UCSD-AML1 (cell line): Measurements from ENCODE around the gene PRRX1.

Experiments
- DNase-seq: peaks from one replicate; lab custom pipeline; 2025; ENCODE audit not compliant: unreplicated experiment; lab: John Stamatoyannopoulos, UW

Gene PRRX1

DNA sequence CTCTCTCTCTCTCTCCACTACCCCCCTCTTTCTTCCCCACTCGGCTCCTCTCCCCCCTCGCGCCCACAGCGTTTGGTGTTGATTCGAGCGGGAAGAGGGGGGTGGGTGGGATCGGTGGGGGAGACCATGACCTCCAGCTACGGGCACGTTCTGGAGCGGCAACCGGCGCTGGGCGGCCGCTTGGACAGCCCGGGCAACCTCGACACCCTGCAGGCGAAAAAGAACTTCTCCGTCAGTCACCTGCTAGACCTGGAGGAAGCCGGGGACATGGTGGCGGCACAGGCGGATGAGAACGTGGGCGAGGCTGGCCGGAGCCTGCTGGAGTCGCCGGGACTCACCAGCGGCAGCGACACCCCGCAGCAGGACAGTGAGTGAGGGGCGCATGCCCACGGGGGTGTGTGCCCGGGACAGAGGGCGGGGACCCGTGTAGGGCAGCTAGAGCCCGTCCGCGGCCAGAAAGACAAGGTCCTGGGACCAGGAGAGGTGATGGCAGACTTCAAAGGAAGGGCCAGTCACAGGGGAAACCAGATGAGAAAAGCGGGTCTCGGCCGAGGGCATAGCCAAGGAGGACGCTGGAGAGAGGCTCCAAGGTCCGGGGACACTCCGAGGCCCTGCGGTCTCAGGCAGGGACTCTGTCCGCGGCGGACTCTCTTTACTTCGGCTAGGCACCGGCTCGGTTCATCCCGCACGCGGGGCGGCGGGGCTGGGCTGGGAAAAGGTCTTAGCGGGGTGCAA lies at the start of gene PRRX1:
Gene PRRX1 (plus strand): TSS at position 39 of the 735 bp plus-strand sequence. CDS start 88 bp downstream, at position 127.
- DNase-seq: no peak

DNA sequence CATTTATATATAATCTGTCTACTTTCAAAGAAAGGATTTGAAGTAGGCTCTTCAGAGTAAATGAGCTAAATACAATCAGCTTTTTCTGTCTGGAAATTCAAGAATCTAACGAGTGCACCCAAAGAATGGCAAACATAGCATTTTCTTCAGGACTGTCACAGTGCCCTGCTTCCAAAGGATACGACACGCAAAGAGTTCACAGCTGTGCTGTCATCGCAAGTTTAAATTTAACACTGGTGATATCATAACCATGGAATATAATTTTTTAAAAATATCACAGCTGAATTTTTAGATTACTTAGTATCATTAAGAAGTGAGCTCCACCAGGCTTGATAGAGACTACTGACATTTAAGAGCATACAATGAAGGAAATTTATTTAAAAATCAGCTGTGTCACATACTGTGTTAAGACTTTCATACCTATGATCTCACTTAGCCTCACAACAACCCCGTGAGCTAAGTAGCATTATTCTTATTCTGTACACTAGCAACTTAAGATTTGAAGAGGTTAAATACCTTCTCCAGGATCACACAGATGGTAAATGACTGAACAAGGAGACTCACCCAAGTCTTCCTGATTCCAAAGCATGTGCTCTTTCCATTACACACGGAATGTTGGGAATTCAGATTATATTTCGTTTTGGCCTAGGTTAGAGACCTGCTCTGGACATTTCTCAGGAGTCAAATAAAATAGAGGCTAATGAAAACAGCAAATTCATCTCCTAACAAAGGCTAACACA lies 46.2 kb upstream of the PRRX1 start:
- DNase-seq: no peak

DNA sequence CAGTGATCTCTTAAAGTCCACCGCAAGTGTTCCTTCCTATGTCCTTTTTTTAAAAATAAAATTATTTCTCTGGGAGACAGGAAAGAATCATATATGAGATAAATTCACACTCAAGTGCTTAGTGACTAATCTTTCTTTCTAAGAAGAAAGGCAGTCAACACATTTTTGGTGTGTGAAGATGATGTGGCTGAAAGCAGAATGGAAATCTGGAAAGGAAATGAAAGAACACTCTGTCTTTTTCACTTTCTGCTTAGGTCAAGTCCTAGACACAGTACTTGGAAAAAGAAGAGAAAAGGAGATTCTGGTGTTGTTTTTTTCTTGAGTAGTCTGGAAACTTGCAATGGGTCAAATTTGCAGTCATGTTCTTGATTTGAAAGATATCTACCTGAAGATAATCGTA lies 45.5 kb upstream of the PRRX1 start:
- DNase-seq: no peak

DNA sequence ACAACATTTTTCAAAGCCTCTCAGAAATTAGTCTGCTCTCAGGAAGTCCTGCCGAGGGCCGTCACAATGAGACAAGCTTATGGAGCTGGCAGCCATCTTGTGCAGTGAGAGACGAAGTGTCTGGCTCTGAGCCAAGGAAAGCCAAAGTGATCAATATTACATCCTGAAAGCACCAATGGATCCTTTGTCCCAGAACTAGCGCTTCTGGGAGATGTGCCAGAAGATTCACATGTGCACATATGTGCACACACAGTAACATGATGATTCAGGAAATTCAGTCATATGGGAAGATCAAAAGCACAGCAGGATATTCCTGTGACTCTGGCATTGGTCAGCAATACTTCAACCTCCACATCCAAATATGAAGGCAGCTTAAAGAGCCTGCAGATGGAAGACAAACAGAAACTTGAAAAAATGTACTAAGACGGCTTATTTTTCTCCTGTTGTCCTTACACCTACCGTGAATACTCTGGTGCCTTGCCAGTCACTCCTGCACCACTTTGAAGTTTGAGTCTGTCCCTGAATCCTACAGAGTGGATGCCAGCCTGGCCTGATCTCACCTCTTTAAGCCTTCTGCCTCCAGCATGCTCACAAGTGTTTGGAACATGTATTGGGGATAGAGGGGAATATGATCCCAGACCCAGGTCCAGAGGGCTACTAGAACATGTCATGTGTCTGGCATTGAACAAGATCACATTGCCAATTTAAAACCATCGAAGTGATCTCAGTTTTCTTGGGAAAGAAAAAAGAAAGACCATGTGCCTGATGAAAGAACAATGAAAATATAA lies 44.5 kb upstream of the PRRX1 start:
- DNase-seq: no peak

DNA sequence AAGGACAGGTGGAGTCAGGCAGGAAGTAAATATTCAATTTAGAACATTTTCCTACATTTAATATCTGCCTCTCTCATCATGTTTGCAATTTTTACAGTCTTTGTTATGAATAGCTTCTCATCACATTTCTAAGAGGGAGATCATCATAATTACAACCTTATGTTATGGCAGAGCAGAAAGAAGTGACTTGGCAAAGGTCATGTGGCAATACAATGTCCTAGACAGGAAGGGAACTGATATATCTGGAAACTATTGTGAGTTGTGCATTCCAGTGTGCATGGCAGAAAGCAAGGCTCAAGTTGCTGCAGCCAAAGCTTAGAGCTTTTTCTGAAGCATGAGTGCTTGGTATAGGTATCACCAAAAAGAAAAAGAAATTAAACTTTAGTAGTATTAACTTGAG lies 43.8 kb upstream of the PRRX1 start:
- DNase-seq: no peak

DNA sequence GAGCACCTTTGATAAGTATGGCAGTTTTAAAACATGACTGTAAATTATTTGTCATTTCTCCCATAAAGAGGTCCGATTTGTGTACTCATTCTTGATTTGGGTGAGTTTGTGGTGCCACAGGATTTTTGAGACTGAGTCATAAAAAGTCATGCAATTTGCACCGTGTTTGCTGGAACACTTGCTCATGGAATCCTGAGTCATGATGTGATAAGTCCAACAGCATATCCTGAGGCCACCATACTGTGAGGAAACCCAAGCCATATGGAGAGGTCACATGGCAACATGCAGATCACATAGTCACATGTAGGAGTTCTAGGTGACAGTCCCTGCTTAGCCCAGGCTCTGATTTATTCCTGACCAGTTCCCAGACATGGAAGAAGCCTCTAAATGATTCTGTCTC lies 40.8 kb upstream of the PRRX1 start:
- no peak for DNase-seq

DNA sequence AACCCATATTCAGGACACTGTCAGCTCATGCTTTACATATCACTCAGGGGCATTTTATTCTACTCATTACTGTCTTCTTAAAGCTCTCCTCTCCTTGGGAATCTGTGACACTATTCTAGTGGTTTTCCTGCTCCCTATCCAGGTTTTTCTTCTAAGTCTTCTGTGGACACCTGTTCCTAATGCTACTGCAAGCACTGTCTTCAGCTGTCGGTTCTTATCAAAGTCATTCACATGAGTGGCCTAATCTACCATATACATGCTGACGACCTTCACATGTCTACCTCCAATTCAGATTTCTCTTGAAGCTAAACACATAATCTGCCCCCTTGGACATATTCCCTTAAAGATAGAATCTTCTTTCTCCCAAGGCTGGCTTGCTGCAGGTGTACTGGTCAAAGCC lies 39.8 kb upstream of the PRRX1 start:
- no peak for DNase-seq

DNA sequence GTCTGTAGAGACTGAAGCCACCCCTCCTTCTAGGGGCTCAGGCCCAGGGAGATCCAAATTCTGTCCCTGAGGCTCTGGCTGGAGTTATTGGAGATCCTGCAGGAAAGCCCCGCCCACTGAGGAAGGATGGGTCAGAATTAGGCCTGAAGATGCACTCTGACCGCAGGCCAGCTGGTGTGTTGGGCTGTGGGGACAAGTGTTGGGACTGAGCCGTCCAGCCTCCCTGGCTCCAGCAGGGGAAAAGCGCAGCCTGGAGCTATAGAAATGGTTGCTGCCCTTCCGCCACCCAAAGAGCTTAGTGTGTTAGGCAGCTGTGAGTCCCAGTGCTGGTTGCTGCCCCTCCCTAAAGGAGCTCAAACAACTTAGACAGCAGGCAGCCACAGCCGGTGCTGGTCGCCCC lies 33.0 kb upstream of the PRRX1 start:
- no peak for DNase-seq

DNA sequence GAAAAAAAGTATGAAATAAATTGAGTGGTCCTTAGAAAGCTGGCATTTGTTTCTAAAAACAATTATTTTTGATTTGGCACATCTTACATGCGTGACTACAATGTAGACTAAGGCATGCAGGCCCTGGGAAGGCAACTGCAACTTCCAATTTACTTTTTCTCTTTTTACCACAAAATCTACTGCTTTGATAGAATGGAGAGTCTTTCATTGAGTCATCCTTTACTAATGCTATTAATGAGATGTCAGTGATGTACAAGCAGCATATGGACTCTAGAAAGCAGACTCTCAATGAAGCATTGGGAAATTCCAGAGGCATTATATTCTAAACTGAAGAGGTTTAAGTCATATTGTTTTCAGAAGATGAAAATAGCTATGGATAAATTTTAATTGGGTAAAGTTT lies 29.6 kb upstream of the PRRX1 start:
- no peak for DNase-seq

DNA sequence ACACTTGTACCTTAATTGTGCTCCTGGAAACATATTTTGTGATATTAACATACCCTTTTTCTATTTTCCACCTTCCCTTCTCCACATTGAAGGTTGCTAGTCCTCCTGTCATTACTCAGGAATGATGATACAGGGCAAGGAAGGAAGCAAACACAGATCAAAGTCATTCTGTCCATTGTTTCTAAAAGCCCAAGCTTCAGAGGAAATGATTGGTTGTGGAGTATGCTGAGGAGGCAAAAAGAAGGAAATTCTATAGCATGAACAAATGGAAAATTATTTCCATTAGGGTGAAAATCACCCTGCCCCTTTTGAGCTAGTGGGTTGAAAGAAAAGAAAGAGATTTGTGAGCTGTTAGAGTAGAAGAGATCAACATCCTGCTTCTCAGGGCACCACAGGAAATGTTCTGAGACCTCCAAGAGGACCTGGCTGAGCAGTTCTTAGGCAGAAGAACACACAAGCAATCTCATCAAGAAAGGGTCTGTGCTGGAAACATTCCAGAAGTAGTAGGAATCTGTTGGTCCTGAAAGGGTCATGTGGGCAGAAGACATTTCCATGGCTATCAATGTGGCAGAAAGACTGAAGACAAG lies 29.0 kb upstream of the PRRX1 start:
- no peak for DNase-seq

DNA sequence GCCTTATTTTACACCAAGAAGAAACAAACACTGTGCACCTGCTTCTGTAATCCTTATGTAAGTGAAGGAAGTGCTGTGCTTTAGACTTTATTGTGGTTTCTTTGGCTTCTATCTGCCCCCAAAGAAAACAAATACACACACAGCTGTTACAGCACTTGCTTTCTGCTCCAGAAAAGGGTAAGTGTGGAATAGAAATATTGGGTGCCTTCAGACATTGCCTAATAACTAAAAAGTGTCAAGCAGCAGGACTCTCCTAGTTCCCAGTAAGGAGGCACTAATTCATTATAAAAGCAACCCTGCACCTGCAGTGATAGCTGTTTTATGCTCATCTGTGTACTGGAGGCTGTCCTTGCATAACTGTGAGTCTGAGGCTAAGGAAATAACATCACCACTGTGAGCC lies 23.4 kb upstream of the PRRX1 start:
- no peak for DNase-seq

DNA sequence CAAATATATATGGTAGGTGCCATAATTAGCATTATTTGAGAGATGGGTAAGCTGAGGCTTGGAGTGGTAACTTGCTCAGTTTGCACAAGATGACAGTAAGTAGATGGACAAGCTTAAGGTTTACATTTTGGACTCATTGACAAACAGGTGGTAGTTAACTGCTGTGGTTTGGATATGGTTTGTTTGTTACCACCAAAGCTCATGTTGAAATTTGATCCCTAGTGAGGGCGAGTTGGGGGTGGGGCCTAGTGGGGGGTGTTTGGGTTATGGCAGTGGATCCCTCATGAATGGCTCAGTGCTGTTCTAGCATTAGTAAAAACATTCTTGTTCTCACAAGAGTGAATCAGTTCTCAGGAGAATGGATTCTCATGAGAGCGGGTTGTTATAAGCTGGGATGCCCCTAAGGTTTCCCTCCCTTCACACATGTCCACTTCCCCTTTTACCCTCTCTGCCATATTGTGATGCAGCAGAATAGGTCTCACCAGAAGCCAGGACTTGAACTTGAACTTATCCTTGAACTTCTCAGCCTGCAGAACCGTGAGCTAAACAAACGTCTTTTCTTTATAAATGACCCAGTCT lies 6.6 kb upstream of the PRRX1 start:
- DNase-seq: no peak

DNA sequence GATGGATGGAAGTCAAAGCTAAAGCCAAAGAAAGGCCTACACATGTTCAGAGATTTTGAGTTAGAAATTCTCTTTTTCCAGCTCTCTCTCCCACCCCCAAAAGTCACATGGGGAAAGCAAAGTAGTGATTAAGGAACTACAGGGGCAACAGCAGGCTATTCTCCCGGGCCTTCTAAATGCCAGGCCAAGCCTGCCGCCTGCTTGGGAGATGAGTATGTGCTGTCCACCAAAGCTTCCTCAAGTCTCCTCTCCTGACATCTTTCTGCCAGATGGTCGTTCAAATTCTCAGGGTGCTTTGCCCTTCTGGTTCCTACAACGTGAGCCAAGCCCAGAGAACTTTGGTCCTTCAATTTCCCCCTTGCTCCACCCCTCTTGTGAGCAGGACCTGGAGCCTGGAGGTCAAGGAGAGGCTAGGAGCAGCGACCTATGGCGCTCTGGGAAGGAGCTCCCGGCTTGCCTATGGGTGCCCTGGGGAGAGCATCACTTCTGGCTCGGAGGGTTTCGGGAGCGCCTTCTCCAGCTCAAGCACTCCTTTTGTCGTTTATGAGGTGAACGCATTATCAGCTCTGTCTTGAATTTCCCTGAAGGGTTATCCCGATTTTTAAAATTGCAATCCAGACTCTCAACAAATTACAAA lies 4.4 kb upstream of the PRRX1 start:
- no peak for DNase-seq

DNA sequence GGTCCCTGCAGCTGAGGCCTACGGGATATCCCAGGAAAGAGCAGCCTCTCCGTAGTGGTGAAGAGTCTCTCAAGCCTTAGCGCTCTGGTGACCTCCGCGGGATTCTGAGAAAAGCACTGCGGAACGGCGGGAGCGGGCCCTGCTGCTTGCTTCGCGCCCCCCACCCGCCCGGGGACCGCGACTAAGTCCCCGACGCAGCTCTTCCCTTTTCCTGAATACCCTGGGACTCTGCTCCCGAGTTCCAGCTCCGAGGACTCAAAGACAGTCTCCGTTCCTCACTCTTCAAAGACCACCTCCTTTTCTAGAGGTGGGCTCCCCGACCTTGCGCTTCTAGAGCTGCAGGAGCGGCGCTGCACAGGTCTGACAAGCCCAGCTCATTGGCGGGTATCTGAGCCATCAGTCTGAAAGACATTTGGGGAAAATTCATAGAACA lies 3.6 kb upstream of the PRRX1 start:
- DNase-seq: no peak

DNA sequence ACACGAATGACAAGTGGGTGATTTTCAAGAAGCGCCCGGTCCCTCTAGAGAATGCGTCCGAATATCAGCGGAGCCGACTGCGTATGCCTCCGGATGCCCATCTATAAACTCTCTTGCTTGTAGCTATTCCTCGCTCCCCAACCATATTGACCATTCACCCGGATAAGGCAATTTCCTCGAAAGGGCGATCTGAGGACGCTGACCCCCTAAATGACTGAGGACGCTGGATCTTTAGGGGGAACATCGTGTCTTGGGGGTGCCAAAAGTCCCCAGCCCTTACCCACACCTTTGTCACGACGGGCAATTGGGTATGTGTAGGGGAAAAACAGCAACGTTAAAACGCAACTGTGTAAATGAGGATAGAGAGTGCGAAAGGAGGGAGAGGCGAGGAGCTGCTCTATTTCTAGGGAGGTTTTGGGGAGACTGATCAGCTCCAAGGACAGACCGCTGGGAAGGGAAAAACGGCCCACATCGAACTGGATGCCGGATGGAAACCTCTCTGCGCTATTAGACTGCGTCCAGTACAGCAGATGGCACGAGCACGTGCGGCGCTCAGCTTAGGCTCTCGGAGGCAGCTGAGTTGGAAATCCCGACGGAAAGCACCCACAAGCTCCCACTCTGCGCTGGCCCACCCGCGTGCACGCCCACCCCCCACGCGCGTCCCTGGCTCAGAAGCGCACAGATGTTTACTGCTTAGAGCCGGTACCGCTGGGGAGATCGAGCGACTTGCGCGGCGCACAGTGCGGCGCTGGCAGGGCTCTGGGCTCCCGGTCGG lies 2.9 kb upstream of the PRRX1 start:
- no peak for DNase-seq

DNA sequence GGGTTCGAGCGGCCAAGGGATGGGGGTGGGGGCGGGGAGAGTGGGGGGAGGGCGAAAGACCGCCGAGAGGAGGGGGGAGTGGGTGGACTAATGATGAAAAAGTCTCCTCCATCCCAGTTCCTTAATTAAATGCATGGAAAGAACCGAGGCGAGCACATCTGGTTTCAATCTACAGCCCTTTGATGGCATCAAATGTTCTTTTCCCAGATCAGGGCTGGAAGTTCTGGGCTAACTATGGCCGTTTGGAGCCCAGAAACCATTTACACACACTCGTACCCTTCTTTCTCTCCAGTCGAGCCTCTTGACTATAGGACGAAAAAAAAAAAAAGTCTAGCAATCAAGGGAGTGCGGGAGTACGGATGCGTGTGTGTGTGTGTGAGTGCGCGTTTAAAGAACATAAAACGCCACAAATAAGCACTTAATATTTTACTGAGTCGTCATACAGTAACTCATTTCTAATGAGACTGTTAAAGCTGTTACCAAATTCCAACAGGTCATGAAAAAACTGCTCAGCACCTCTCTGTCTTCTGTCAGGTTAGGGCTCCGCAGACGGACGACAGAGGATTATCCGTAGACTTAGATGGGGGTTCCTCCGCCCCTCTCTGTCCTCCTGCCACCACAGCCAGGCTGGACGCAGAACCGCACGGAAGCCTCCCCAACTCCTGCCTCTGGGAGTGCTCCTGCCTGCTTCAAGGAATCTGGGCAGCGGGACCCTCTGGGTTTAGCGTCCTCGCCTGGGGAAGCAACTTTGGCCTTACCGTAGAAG lies 2.1 kb upstream of the PRRX1 start:
- no peak for DNase-seq

DNA sequence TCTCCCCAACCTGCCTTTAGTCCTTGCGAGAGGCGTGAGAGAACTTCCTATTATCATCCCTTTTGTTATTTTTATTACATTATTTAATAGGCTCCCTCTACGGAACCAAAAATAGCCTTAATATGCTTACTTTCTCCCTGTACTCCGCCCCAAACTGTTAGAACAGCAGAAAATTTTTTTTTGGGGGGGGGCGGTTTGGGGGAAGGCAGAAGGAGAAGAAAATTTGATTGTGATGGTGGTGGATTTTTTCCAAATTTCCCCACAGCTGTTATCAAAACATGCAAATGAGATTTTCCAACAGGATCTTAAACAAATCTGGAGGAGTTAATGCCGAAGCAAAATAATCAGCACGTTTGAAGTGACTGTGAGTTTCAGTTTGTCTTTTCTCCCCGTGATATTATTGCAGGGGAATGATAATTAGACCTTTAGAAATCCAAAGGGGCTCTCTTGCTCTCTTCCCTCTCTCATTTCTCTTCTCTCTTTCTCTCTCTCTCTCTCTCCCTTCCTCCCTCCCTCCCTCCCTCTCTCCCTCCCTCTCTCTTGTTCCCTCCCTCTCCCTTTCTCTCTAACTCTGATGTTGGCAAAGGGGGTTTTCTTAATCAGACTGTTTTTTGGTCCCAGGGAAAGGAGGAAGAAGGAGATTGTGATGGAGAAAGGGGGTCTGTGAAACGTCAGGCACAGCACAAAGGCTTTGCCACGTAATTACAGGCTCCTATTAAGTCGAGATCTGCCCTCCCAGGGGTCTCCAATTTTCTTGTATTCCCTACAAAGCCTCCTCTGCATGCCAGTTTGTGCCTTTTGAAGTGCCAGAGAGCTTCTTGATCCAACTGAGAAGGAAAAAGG lies 1.1 kb upstream of the PRRX1 start:
- DNase-seq: no peak

DNA sequence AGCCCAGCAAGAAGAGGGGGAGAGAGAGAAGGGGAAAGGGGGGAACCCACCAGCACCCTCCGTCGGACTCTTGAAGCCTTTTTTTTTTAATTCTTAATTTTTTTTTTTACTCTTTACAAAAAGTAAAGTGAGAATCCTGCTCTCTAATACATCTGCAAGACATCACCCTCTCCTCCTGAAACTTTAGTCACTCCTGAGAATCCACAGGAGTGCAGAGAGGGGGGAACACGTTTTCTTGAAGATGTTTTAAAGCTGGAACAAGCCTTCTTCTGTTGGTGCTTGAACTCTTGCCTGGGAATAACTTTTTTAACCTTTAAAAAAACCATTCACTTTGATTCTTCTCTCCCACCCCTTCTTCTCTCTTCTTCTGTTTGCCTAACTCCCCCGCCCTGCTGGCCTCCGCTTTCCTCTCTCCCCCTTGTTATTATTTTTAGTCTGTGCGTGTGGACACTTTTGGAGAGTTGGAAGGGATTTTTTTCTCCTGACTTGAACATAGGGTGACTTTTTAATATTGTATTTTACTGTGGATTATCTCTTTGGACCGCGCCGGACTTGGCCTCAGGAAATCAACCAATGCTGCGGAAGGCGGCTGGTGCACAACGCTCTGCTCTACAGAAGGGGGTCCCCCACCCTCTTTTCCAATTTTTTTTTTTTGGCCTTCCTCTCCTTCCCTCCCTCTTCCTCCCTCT lies 383 bp upstream of the PRRX1 start:
- no peak for DNase-seq
